NB4 (cell line): Measurements from ENCODE around the gene ZFAND5.

Source experiments
- DNase-seq: peaks from one replicate; pipeline ENCODE4 v3.0.0; 2010; ENCODE audit warnings: low read depth
- H3K4me3 ChIP-seq: one replicate; pipeline ENCODE4 v1.5.1; 2011; ENCODE audit warnings: mild to moderate bottlenecking, low read depth, low read length, moderate library complexity
- CTCF ChIP-seq: IDR thresholded peaks from one replicate; pipeline ENCODE4 v1.5.1; 2012; ENCODE audit warnings: low read depth, low read length
- MAX ChIP-seq: IDR thresholded peaks from 2 replicates; pipeline ENCODE4 v1.6.1; 2011; ENCODE audit warnings: low read depth, low read length
- MYC ChIP-seq: IDR thresholded peaks from 2 replicates; pipeline ENCODE4 v1.6.1; 2011; ENCODE audit warnings: low read depth, low read length
- POLR2A ChIP-seq: IDR thresholded peaks from 2 replicates; pipeline ENCODE4 v1.6.1; 2011; ENCODE audit warnings: mild to moderate bottlenecking; ENCODE audit not compliant: insufficient read length; ENCODE audit errors: extremely low read depth

Gene ZFAND5

GRCh38 chr9:72333709-72334108 is 31.3 kb downstream of the ZFAND5 start:
- no peak for DNase-seq
- H3K4me3 ChIP-seq, result no peak overlapping the region
- TF ChIP-seq MYC (no peak), MAX (no peak), CTCF (no peak), POLR2A (no peak)

GRCh38 chr9:72333197-72333596 is 31.8 kb downstream of the ZFAND5 start:
- no peak overlapping the region for H3K4me3 ChIP-seq
- no peak for DNase-seq
- no peak for TF ChIP-seq MAX
- no peak for TF ChIP-seq POLR2A
- TF ChIP-seq CTCF, result no peak
- TF ChIP-seq MYC, result no peak

GRCh38 chr9:72332351-72332750 is 32.7 kb downstream of the ZFAND5 start:
- TF ChIP-seq POLR2A (no peak), MYC (no peak), MAX (no peak), CTCF (no peak)
- no peak overlapping the region for H3K4me3 ChIP-seq
- DNase-seq, result no peak

- no peak for DNase-seq
- no peak overlapping the region for H3K4me3 ChIP-seq
- TF ChIP-seq MYC, result no peak
- TF ChIP-seq CTCF, result no peak
- no peak for TF ChIP-seq POLR2A
- no peak for TF ChIP-seq MAX
Observed at GRCh38 chr9:72327631-72328030, 37.4 kb downstream of the ZFAND5 start.

GRCh38 chr9:72326641-72327040 is 38.4 kb downstream of the ZFAND5 start:
- peak; percentile 15 for DNase-seq
- TF ChIP-seq MAX, result no peak
- no peak for TF ChIP-seq POLR2A
- no peak for TF ChIP-seq CTCF
- TF ChIP-seq MYC, result no peak

GRCh38 chr9:72324974-72325373 is 40.0 kb downstream of the ZFAND5 start:
- H3K4me3 ChIP-seq, result no peak overlapping the region
- no peak for DNase-seq
- TF ChIP-seq POLR2A (no peak), MYC (no peak), CTCF (no peak), MAX (no peak)

More at GRCh38 chr9:72326641-72327040, 38.4 kb downstream of the ZFAND5 start:
- no peak overlapping the region for H3K4me3 ChIP-seq
